Spleen (tissue), 7 donors: ENCODE results near the gene ARHGAP25.

Source experiments
- CTCF ChIP-seq, 11 experiments: fragments of 200-600 bp in 7 of 11; fragments of 450-650 bp in 4 of 11; sonication (generic) in 4 of 11; IDR thresholded peaks in 8 of 11; conservative IDR thresholded peaks in 3 of 11; 1 replicate in 7 of 11; 2 replicates in 4 of 11; pipeline versions ENCODE4 v1.4.0 to v1.8.0; 2016 to 2021; ENCODE audit warnings: antibody characterized with exemption in 11 of 11, inconsistent platforms in 4 of 11, mild to moderate bottlenecking in 1 of 11
- POLR2A ChIP-seq, 3 donors: fragments of 450-650 bp; IDR thresholded peaks; one replicate each; pipeline ENCODE4 v1.5.1; 2017; ENCODE audit warnings: antibody characterized with exemption in 3 of 3, mild to moderate bottlenecking in 1 of 3
- donor health status: DM: no; HTN: no; CAD: no; lungs with moderate emphysema.
- donor health status: DM: no; HTN: no; CAD: no.
- donor health status: DM: no; HTN: no; CAD: no.

GRCh38 chr2:68686178-68686577 lies 48.4 kb upstream of the ARHGAP25 start:
- TF ChIP-seq CTCF (IDR thresholded peaks at IDR 0.05 in 8 of 11, conservative IDR thresholded peaks at IDR 0.05 in 3 of 11) (no peak), POLR2A (IDR thresholded peaks at IDR 0.05) (no peak)
